Brain pericyte (primary cell): Measurements from ENCODE around the gene MRPL46.
A peak's percentile ranks its signal among the peaks of the same experiment; 100 is the strongest.

Experiments
- DNase-seq: peaks from one replicate; pipeline ENCODE4 v3.0.0-alpha.2; 2012; ENCODE audit warnings: low read depth, low spot score

Gene MRPL46

GRCh38 chr15:88467073-88467934 lies at the start of gene MRPL46, which contains the start of gene MRPS11:
MRPL46 (minus strand) TSS chr15:88467388; CDS start chr15:88467377, 11 bp downstream.
MRPS11 (plus strand) TSS chr15:88467708; CDS start chr15:88467718, 10 bp downstream.
- DNase-seq = peak; percentile 59

GRCh38 chr15:88513195-88513594 lies 46.0 kb upstream of the MRPL46 start:
- no peak for DNase-seq

- DNase-seq = no peak
Measured at GRCh38 chr15:88512601-88513000, 45.4 kb upstream of the MRPL46 start.

- no peak for DNase-seq
Measured at GRCh38 chr15:88512078-88512477, 44.9 kb upstream of the MRPL46 start.

- no peak for DNase-seq
Measured at GRCh38 chr15:88511161-88511560, 44.0 kb upstream of the MRPL46 start.

GRCh38 chr15:88509964-88510363 lies 42.8 kb upstream of the MRPL46 start:
- no peak for DNase-seq

- no peak for DNase-seq
Measured at GRCh38 chr15:88509321-88509720, 42.1 kb upstream of the MRPL46 start.

- DNase-seq = no peak
Measured at GRCh38 chr15:88506628-88507027, 39.4 kb upstream of the MRPL46 start.

- no peak for DNase-seq
Measured at GRCh38 chr15:88505721-88506120, 38.5 kb upstream of the MRPL46 start.

- DNase-seq = no peak
Measured at GRCh38 chr15:88504445-88504844, 37.3 kb upstream of the MRPL46 start.

- no peak for DNase-seq
Measured at GRCh38 chr15:88498996-88499395, 31.8 kb upstream of the MRPL46 start.

GRCh38 chr15:88497109-88497765 lies 30.0 kb upstream of the MRPL46 start:
- no peak for DNase-seq

GRCh38 chr15:88493844-88494243 lies 26.7 kb upstream of the MRPL46 start:
- DNase-seq = no peak

- DNase-seq = no peak
Measured at GRCh38 chr15:88491158-88491557, 24.0 kb upstream of the MRPL46 start.

- DNase-seq = no peak
Measured at GRCh38 chr15:88490036-88490435, 22.8 kb upstream of the MRPL46 start.

GRCh38 chr15:88489321-88489720 lies 22.1 kb upstream of the MRPL46 start:
- DNase-seq = no peak

- DNase-seq = no peak
Measured at GRCh38 chr15:88487796-88488523, 20.8 kb upstream of the MRPL46 start.

- DNase-seq = no peak
Measured at GRCh38 chr15:88487178-88487795, 20.1 kb upstream of the MRPL46 start.

GRCh38 chr15:88484682-88485331 lies 17.6 kb upstream of the MRPL46 start:
- no peak for DNase-seq

GRCh38 chr15:88482263-88482662 lies 15.1 kb upstream of the MRPL46 start:
- no peak for DNase-seq

GRCh38 chr15:88480981-88481380 lies 13.8 kb upstream of the MRPL46 start:
- no peak for DNase-seq
